DOHH2 (cell line): ENCODE data around the gene MIEN1.

Experiments used
- EZH2phosphoT487 ChIP-seq: fragments of 200-600 bp; sonication (generic); IDR thresholded peaks from 2 replicates; pipeline ENCODE4 v1.6.1; 2017; ENCODE audit warnings: borderline replicate concordance, mild to moderate bottlenecking, antibody characterized with exemption, low read length, moderate library complexity, mixed read lengths
- TF ChIP-seq, protein P1 (sequence below): fragments of 200-600 bp; sonication (generic); IDR thresholded peaks from one replicate; pipeline ENCODE4 v1.5.1; 2014; ENCODE audit warnings: antibody characterized with exemption, mild to moderate bottlenecking, low read depth, low read length; ENCODE audit not compliant: poor library complexity, severe bottlenecking

DNA sequence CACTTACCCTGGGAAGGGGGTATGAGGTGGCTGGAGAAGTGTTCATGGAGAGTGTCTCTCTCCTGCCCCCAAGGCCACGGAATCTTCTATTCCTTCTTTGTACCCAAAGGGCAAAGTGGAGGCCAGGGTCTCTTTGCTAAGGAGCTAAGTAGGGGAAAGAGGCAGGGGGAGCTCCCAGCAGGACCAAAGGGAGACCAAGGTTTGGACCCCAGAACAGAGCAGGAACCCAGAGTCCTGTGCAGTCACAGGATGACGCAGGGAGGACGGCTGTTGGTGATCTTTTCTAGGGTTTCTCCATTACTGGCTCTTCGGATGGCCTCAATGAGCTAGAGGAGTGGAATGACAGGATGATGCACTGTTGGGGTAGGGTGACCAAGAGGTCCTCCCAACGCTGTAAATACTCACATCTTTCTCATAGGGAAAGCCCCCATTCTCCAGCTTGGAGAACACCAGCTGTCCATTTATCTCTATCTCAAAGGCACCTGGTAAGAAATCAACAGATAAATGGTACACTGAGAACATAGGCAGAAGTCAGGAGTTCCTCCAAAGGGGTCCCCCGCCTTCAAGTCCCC lies 966 bp downstream of the MIEN1 start:
- TF ChIP-seq, protein P1, sequence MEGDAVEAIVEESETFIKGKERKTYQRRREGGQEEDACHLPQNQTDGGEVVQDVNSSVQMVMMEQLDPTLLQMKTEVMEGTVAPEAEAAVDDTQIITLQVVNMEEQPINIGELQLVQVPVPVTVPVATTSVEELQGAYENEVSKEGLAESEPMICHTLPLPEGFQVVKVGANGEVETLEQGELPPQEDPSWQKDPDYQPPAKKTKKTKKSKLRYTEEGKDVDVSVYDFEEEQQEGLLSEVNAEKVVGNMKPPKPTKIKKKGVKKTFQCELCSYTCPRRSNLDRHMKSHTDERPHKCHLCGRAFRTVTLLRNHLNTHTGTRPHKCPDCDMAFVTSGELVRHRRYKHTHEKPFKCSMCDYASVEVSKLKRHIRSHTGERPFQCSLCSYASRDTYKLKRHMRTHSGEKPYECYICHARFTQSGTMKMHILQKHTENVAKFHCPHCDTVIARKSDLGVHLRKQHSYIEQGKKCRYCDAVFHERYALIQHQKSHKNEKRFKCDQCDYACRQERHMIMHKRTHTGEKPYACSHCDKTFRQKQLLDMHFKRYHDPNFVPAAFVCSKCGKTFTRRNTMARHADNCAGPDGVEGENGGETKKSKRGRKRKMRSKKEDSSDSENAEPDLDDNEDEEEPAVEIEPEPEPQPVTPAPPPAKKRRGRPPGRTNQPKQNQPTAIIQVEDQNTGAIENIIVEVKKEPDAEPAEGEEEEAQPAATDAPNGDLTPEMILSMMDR: no peak
- TF ChIP-seq EZH2phosphoT487: no peak
